Measurements from ENCODE around the gene PLCB3.

Gene PLCB3

DNA sequence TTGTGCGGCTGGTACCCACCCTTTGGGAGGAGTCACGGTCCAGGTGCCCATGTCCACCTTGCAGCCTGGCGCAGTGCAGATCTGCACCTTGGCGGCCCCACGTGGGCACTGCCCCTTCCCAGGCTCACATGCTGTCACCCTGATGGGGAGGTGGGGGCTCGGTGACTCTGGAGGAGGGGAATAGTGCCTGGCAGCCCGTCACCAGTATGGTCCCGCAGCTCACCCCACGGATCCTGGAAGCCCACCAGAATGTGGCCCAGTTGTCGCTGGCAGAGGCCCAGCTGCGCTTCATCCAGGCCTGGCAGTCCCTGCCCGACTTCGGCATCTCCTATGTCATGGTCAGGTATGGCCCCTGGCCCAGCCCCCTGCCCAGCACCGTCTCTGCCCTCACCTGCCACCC lies 30.5 kb upstream of the PLCB3 start:
- DNase-seq (ENCODE audit: low read depth in 2 of 2): no peak

- DNase-seq (ENCODE audit: low read depth in 2 of 2): no peak
Measured at GRCh38 chr11:64222651-64223000, 28.7 kb upstream of the PLCB3 start.

- DNase-seq (ENCODE audit: low read depth in 2 of 2): no peak
Measured at GRCh38 chr11:64223001-64223651, 28.2 kb upstream of the PLCB3 start.

GRCh38 chr11:64224151-64224890 lies 27.0 kb upstream of the PLCB3 start:
- DNase-seq (ENCODE audit: low read depth in 2 of 2): no peak

- DNase-seq (ENCODE audit: low read depth in 2 of 2): no peak
Measured at GRCh38 chr11:64224891-64225607, 26.3 kb upstream of the PLCB3 start.

GRCh38 chr11:64225608-64226506 lies 25.5 kb upstream of the PLCB3 start, which contains the start of the genes NUDT22 and TRPT1:
Gene NUDT22 (plus strand): TSS chr11:64226274. CDS start chr11:64226653, 379 bp downstream.
Gene TRPT1 (minus strand): TSS chr11:64226186. CDS start chr11:64225860, 326 bp downstream.
- peak; percentile 82 to 87 for DNase-seq (ENCODE audit: low read depth in 2 of 2)

DNA sequence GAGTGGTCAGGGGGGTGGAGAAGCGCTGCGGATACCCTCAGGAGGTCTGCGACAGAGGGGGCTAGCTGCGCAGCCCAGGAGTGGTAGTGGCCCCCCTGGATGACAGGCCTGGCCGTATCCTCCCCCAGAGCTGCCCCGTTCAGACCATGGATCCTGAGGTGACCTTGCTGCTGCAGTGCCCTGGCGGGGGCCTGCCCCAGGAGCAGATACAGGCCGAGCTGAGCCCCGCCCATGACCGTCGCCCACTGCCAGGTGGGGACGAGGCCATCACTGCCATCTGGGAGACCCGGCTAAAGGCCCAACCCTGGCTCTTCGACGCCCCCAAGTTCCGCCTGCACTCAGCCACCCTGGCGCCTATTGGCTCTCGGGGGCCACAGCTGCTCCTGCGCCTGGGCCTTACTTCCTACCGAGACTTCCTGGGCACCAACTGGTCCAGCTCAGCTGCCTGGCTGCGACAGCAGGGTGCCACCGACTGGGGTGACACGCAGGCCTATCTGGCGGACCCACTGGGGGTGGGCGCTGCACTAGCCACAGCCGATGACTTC lies 24.8 kb upstream of the PLCB3 start:
- peak in 1 of 2 donors; percentile 41 for DNase-seq (ENCODE audit: low read depth in 2 of 2)

DNA sequence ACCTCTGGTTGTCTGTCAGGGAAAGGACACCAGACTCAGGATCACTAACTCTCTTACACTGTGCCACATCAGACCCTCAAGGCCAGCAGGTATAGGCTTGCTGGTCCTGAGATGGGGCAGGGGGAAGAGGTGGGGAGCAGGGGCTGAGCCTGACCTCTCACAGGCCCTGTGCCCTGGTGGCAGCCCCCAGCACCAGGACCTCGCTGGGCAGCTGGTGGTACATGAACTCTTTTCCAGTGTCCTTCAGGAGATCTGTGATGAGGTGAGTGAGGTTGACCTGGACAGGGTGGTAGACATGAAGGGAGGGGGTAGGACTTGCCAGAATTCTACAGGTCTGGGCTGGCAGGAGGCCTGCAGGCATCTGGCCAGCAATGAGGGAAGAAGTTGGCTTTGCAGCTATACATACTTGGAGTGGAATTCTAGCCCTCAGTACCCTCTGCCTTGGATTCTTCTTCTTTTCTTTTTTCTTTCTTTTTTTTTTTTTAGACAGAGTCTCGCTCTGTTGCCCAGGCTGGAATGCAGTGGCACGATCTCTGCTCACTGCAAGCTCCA lies 23.8 kb upstream of the PLCB3 start:
- DNase-seq (ENCODE audit: low read depth in 2 of 2): no peak

DNA sequence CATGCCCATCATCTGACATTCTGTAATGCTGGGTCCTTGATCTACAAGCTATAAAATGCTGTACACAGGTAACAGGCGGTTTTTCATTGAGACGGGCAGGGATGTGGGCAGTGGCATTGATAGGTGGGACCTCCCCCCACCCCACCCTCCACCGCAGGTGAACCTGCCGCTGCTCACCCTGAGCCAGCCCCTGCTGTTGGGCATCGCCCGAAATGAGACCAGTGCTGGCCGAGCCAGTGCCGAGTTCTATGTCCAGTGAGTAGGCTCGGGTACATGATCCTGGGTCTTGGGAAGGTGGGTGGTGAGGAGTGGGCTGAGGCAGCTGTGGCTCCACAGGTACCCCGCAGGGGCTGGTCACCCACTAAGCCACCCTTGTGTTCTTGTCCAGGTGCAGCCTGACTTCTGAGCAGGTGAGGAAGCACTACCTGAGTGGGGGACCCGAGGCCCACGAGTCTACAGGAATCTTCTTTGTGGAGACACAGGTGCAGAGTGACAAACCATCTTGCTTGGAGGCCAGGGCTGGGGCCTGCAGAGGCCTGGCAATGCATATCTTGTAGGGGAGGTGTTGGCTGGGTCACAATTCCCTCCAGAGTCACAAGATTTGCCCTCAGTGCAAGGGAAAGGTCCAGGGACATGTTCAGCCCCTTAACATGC lies 22.1 kb upstream of the PLCB3 start:
- no peak for DNase-seq (ENCODE audit: low read depth in 2 of 2)

GRCh38 chr11:64229744-64230170 lies 21.6 kb upstream of the PLCB3 start:
- DNase-seq (ENCODE audit: low read depth in 2 of 2): no peak

- peak; percentile 78 to 82 for DNase-seq (ENCODE audit: low read depth in 2 of 2)
Measured at GRCh38 chr11:64230171-64230984, 21.0 kb upstream of the PLCB3 start, which contains the start of gene DNAJC4. Gene DNAJC4 (plus strand): TSS chr11:64230548. CDS start chr11:64230855, 307 bp downstream.

DNA sequence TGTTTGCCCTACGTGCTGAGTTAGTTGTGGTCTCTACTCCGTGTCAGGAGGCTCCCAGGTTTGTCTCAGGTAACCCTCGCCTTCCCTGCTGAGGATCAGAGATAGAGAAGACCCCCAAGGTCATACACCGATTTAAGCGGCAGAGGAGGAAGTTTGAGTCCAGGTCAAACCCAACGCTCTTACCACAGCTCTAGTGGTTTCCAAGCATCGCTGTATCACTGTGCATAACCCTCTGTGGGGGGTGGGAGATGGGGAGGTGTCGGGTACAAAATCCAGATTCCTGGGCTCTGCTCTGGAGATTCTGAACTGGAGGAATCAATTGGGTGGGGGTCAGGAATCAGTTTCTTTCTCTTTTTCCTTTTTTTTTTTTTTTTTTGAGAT lies 20.4 kb upstream of the PLCB3 start:
- no peak for DNase-seq (ENCODE audit: low read depth in 2 of 2)

DNA sequence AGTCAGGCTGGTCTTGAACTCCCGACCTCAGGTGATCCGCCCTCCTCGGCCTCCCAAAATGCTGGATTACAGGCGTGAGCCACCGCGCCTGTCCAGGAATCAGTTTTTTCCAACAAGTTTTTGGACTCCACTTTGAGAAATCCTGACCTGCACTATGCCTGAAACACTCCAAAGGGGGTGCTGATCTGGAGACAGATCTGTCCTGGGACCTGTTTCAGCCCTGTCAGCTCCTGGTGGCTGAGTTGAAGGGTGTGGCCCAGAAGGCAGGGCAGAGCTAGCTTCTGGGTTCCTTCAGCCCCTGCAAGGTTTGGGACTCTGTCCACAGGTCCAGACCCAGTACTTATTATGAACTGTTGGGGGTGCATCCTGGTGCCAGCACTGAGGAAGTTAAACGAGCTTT lies 19.8 kb upstream of the PLCB3 start:
- DNase-seq (ENCODE audit: low read depth in 2 of 2): no peak

DNA sequence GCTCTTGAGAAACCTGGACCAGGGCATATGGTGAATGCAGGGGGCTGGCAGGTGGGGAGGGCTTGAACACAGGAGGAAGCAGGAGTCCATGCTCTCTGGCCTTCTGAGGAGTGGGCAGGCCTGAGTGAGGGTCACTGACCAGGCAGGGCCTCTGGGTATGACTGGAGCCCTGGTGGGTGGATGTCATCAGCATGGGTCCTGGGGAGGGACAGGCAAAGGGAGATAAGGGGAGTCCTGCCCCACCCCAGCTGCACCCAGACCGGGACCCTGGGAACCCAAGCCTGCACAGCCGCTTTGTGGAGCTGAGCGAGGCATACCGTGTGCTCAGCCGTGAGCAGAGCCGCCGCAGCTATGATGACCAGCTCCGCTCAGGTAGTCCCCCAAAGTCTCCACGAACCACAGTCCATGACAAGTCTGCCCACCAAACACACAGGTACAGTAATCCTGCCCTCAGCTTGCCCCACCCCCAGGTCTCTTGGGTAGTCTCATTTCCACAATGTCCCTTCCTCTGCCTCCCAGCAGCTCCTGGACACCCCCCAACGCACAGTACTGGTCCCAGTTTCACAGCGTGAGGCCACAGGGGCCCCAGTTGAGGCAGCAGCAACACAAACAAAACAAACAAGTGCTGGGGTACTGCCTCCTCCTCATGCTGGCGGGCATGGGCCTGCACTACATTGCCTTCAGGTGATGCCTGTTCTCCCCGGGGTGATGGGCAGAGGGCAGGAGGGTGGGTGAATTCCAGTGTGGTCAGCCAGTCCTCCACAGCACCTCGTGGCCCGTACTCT lies 19.0 kb upstream of the PLCB3 start:
- no peak for DNase-seq (ENCODE audit: low read depth in 2 of 2)

- no peak for DNase-seq (ENCODE audit: low read depth in 2 of 2)
Measured at GRCh38 chr11:64232967-64233315, 18.4 kb upstream of the PLCB3 start.

DNA sequence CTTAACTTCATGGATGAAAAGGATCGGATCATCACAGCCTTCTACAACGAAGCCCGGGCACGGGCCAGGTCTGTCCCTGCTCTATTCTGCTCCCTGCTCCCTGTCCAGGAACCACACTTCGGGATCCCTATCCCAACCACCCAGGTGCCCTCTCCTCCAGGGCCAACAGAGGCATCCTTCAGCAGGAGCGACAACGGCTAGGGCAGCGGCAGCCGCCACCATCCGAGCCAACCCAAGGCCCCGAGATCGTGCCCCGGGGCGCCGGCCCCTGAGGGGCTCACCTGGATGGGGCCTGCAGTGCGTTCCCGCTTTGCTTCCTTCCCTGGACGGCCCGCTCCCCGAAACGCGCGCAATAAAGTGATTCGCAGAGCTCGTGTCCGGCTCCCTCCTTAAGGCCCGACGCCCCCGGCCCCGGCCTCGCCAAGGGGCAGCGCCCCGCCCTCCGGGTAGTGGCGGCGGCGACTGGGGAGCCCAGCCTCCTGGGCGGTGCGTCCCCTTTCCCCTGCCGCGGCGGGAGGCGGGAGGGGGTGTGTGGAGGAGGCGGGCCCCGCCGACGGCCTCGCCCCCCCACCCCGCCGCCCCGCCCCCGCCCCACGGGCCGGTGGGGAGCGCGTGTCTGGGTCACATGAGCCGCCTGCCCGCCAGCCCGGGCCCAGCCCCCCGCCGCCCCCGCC lies 17.3 kb upstream of the PLCB3 start, which contains the start of gene VEGFB:
VEGFB (plus strand) TSS at position 672 of the 674 bp plus-strand sequence. CDS start 250 bp downstream, outside the sequence.
- peak in 1 of 2 donors; percentile 75 for DNase-seq (ENCODE audit: low read depth in 2 of 2)

DNA sequence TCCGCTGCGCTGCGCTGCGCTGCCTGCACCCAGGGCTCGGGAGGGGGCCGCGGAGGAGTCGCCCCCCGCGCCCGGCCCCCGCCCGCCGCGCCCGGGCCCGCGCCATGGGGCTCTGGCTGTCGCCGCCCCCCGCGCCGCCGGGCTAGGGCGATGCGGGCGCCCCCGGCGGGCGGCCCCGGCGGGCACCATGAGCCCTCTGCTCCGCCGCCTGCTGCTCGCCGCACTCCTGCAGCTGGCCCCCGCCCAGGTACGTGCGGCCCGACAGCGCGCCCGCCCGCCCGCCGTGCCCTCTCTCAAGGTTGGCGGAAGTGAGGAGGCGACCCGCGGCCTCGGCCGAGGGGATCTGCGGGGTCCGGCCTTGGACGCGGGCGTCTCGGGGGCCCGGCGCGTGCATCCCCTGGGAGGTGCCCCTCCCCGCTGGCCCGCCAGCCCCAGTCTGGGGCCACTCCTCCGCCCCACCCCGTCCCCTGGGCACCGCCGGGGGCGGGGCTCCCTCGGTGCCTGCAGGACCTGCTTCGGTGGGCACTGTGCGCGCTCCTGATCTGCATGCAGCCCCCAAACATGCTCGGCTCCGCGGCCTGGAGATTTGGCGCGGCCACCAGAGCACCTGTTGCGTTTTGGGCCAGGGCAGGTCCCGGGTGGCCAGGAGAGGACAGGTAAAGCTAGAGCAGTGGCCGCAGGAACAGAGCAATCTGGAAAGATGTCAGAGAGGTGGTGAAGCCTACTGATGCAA lies 16.5 kb upstream of the PLCB3 start:
- peak in 1 of 2 donors; percentile 49 for DNase-seq (ENCODE audit: low read depth in 2 of 2)

Measured in stimulated activated CD8-positive, alpha-beta memory T cell treated with anti-CD3 and anti-CD28 coated beads, Interleukin-7, amount 100 ng/mL, for 4 hours (primary cell).